Endothelial cell of umbilical vein (primary cell): ENCODE measurements around the gene CDX4.

Experiments used
- CTCF ChIP-seq, 2 donors: IDR thresholded peaks; 1 replicate in 1 of 2; 2 replicates in 1 of 2; pipeline ENCODE4 v1.5.1; 2011; ENCODE audit warnings: low read length in 2 of 2, mild to moderate bottlenecking in 2 of 2, moderate library complexity in 2 of 2, control low read depth in 1 of 2, inconsistent platforms in 1 of 2, low read depth in 1 of 2; ENCODE audit not compliant: insufficient read depth in 1 of 2; ENCODE audit errors: extremely low read depth in 1 of 2
- EZH2 ChIP-seq: IDR thresholded peaks from 2 replicates; pipeline ENCODE4 v1.6.1; 2012; ENCODE audit warnings: borderline replicate concordance, low read depth, mild to moderate bottlenecking, moderate library complexity, low read length, inconsistent platforms; ENCODE audit not compliant: severe bottlenecking
- GATA2 ChIP-seq: IDR thresholded peaks from 2 replicates; pipeline ENCODE4 v1.7.0; 2011; ENCODE audit warnings: low read depth, mild to moderate bottlenecking, moderate library complexity, mixed read lengths, low read length; ENCODE audit not compliant: insufficient read length, insufficient read depth
- JUN ChIP-seq: IDR thresholded peaks from 2 replicates; pipeline ENCODE4 v1.6.1; 2011; ENCODE audit warnings: borderline replicate concordance, low read depth; ENCODE audit not compliant: insufficient read length, insufficient read depth
- MAX ChIP-seq: IDR thresholded peaks from 2 replicates; pipeline ENCODE4 v1.6.1; 2011; ENCODE audit not compliant: insufficient read depth, insufficient read length
- MYC ChIP-seq: IDR thresholded peaks from one replicate; pipeline ENCODE4 v1.6.1; 2011; ENCODE audit warnings: mild to moderate bottlenecking, low read depth, low read length
- POLR2A ChIP-seq: IDR thresholded peaks from 2 replicates; pipeline ENCODE4 v1.6.1; 2012; ENCODE audit warnings: low read depth, mild to moderate bottlenecking, control low read depth, low read length
- POLR2AphosphoS5 ChIP-seq: IDR thresholded peaks from 2 replicates; pipeline ENCODE4 v1.6.1; 2012; ENCODE audit warnings: low read depth, mild to moderate bottlenecking, control low read depth, low read length, moderate library complexity; ENCODE audit not compliant: insufficient read depth

GRCh38 chrX:73468376-73468775 lies 21.5 kb downstream of the CDX4 start:
- TF ChIP-seq CTCF (IDR thresholded peaks at IDR 0.05; ENCODE audit: extremely low read depth in 1 of 2, insufficient read depth in 1 of 2, low read depth in 1 of 2, low read length in 2 of 2), result no peak
- no peak for TF ChIP-seq EZH2
- TF ChIP-seq MYC, result no peak
- no peak for TF ChIP-seq POLR2AphosphoS5
- no peak for TF ChIP-seq POLR2A
- no peak for TF ChIP-seq GATA2
- no peak for TF ChIP-seq MAX
- no peak for TF ChIP-seq JUN
